HepG2 (cell line): ENCODE measurements around the gene DBNDD1. TPM values are rescaled to one million over a fixed set of nuclear protein-coding genes. Genes with fewer than 3 reads are reported as not detected.

Experiments
- ATAC-seq: fragments of 200-7000 bp; cut with Tn5 transposase; 3 replicates; pipeline ENCODE4 v1.9.1; 2020; ENCODE audit warnings: mild to moderate bottlenecking, moderate library complexity
- BruUV-seq: library from RNA; stranded (reverse); fragments of 400-500 nt; replicated peaks from 2 replicates; lab custom pipeline; 2021; lab: Mats Ljungman, UMichigan
- CTCF ChIA-PET: fragments of 300-600 bp; formaldehyde crosslinking; extraction: SDS; loops from one replicate; lab custom pipeline; 2021; ENCODE audit warnings: low total read pairs, inconsistent platforms, low intra/inter-chr PET ratio; lab: Yijun Ruan, JAX
- POLR2A ChIA-PET: fragments of 350-600 bp; sonication (Branson Sonifier 250); formaldehyde crosslinking; loops from one replicate; lab custom pipeline; 2020; ENCODE audit warnings: antibody characterized with exemption, inconsistent platforms; lab: Yijun Ruan, JAX
- DNase-seq: peaks from one replicate; pipeline ENCODE4 v3.0.0-alpha.2; 2015; ENCODE audit warnings: low spot score
- FAIRE-seq: peaks from 3 replicates; lab custom pipeline; 2011; peaks lifted over from hg19 to GRCh38; lab: Jason Lieb, UNC
- H2AFZ ChIP-seq: one replicate; pipeline ENCODE4 v1.6.1; 2011; ENCODE audit warnings: low read length, inconsistent platforms
- H3K27ac ChIP-seq: fragments of 300-600 bp; 3 replicates; pipeline ENCODE4 v1.8.0; 2011; ENCODE audit warnings: mixed run types, mild to moderate bottlenecking, mixed read lengths, low read length, inconsistent platforms; ENCODE audit not compliant: insufficient read depth; ENCODE audit errors: extremely low read length
- H3K27me3 ChIP-seq, 2 experiments: fragments of 200-600 bp in 1 of 2; 2 replicates in 1 of 2; 3 replicates in 1 of 2; pipeline versions ENCODE4 v1.6.0 to v1.8.0; 2011; ENCODE audit warnings: low read length in 2 of 2, mild to moderate bottlenecking in 2 of 2, moderate library complexity in 2 of 2, inconsistent platforms in 1 of 2; ENCODE audit not compliant: insufficient read depth in 2 of 2, control insufficient read depth in 1 of 2
- H3K36me3 ChIP-seq, 2 experiments: fragments of 200-600 bp in 1 of 2; replicated peaks in 1 of 2; 2 replicates in 1 of 2; 3 replicates in 1 of 2; pipeline versions ENCODE4 v1.5.1 to v1.8.0; 2011; ENCODE audit warnings: low read length in 2 of 2, inconsistent platforms in 1 of 2; ENCODE audit not compliant: insufficient read depth in 2 of 2, control insufficient read depth in 1 of 2
- H3K4me1 ChIP-seq: 2 replicates; pipeline ENCODE4 v1.5.1; 2012; ENCODE audit warnings: low read length, inconsistent platforms; ENCODE audit not compliant: insufficient read depth
- H3K4me2 ChIP-seq: 2 replicates; pipeline ENCODE4 v1.6.0; 2011; ENCODE audit warnings: low read depth, low read length, inconsistent platforms
- H3K4me3 ChIP-seq, 3 experiments: fragments of 200-600 bp in 1 of 3; sonication (generic), shearing (Covaris generic) in 1 of 3; replicated peaks in 1 of 3; 2 replicates each; pipeline ENCODE4 v1.5.1; 2011 to 2016; ENCODE audit warnings: low read length in 3 of 3, inconsistent platforms in 2 of 3, low read depth in 2 of 3, mild to moderate bottlenecking in 2 of 3, control low read depth in 1 of 3, mixed read lengths in 1 of 3; ENCODE audit not compliant: insufficient read depth in 1 of 3
- H3K79me2 ChIP-seq: one replicate; pipeline ENCODE4 v1.6.1; 2011; ENCODE audit warnings: low read length, inconsistent platforms; ENCODE audit not compliant: insufficient read depth
- H3K9ac ChIP-seq: 2 replicates; pipeline ENCODE4 v1.6.0; 2011; ENCODE audit warnings: mild to moderate bottlenecking, low read depth, low read length, inconsistent platforms; ENCODE audit not compliant: insufficient read depth
- H3K9me3 ChIP-seq: 2 replicates; pipeline ENCODE4 v1.5.1; 2012; ENCODE audit warnings: mild to moderate bottlenecking, low read length
- H4K20me1 ChIP-seq: 2 replicates; pipeline ENCODE4 v1.6.0; 2011; ENCODE audit warnings: inconsistent platforms, mild to moderate bottlenecking, low read length, moderate library complexity; ENCODE audit not compliant: insufficient read depth
- AHDC1 ChIP-seq: sonication (generic); formaldehyde crosslinking; IDR thresholded peaks from 2 replicates; pipeline ENCODE4 v1.5.1; 2020; ENCODE audit warnings: mild to moderate bottlenecking, missing genetic modification reagents, borderline replicate concordance
- FOXA3 ChIP-seq: IDR thresholded peaks from 2 replicates; pipeline ENCODE4 v1.6.1; 2016; ENCODE audit warnings: missing genetic modification reagents, missing compliant biosample characterization
- MTA1 ChIP-seq: sonication (generic); formaldehyde crosslinking; IDR thresholded peaks from 2 replicates; pipeline ENCODE4 v1.4.0; 2020; ENCODE audit warnings: missing genetic modification reagents, mild to moderate bottlenecking, borderline replicate concordance
- RBM22 ChIP-seq: fragments of 200-400 bp; formaldehyde crosslinking; optimal IDR thresholded peaks from 2 replicates; pipeline ENCODE3; 2017; ENCODE audit warnings: mild to moderate bottlenecking, low read length, moderate library complexity
- SETDB1 ChIP-seq: sonication (generic); formaldehyde crosslinking; IDR thresholded peaks from 2 replicates; pipeline ENCODE4 v1.5.1; 2020; ENCODE audit warnings: missing genetic modification reagents, mild to moderate bottlenecking, borderline replicate concordance
- ZNF546 ChIP-seq: sonication (generic); formaldehyde crosslinking; conservative IDR thresholded peaks from 2 replicates; pipeline ENCODE4 v1.8.1; 2023; ENCODE audit warnings: mild to moderate bottlenecking, missing genetic modification reagents
- ZNF556 ChIP-seq: sonication (generic); formaldehyde crosslinking; IDR thresholded peaks from 2 replicates; pipeline ENCODE4 v1.4.0; 2020; ENCODE audit warnings: mild to moderate bottlenecking, missing genetic modification reagents, borderline replicate concordance
- ZXDC ChIP-seq: sonication (generic); formaldehyde crosslinking; IDR thresholded peaks from 2 replicates; pipeline ENCODE4 v1.5.0; 2020; ENCODE audit warnings: mild to moderate bottlenecking, missing genetic modification reagents
- WGBS: methylation state at CpG from one replicate; pipeline ENCODE4 v1.1.6; 2017; ENCODE audit warnings: low lambda C conversion rate; 5-methylcytosine and 5-hydroxymethylcytosine counted together
- in situ Hi-C: cut with HindIII; loops from 2 replicates; pipeline ENCODE4 v1.10.0; 2017; ENCODE audit warnings: low pct_unique_long_range_greater_than_20kb; ENCODE audit not compliant: extremely low pct_ligation_motif_present
- intact Hi-C: fragments of 100-400 bp; cut with micrococcal nuclease; formaldehyde crosslinking; loops from one replicate; pipeline ENCODE4 v1.10.0; 2022; ENCODE audit not compliant: unreplicated experiment
- polyA plus RNA-seq, 8 experiments: library from polyadenylated mRNA; depleted of rRNA in 3 of 8; stranded (reverse) in 7 of 8; unstranded in 1 of 8; fragments of >200 nt; fragmentation: Illumina TruSeq in 4 of 8; extraction: Trizol in 4 of 8; gene quantifications; 2 replicates each; pipeline versions ENCODE4 v1.2.1 to v1.2.3, GENCODE V29; 2011 to 2016; ENCODE audit warnings: low read depth in 4 of 8, missing spikeins in 1 of 8, mixed read lengths in 1 of 8; ENCODE audit not compliant: insufficient read depth in 1 of 8
- total RNA-seq, 5 experiments: library from RNA; depleted of rRNA; stranded (reverse); fragments of >200 nt; fragmentation: Illumina TruSeq; extraction: Trizol; gene quantifications; 2 replicates each; pipeline ENCODE4 v1.2.3, GENCODE V29; 2016; ENCODE audit warnings: low read depth in 1 of 5

DBNDD1 gene
- total and polyA plus RNA-seq, 2 of the 13 experiments (the other 11 are each of a cell fraction or from before 2014, with no cell fraction given): 17.0 to 40.4 TPM

GRCh38 chr16:89986600-89986999, 32.7 kb downstream of the DBNDD1 start:
- Histone ChIP-seq H3K4me1 (no peaks in the 10 kb centered on the region), H3K79me2 (no peaks in the 10 kb centered on the region)
- WGBS: 96% methylated on average over 13 of the region's 13 CpGs
- BruUV-seq: no TSS peak
- intact Hi-C loops: no loop called here
- no peak for TF ChIP-seq ZXDC (CRISPR knock-in tag)
- TF ChIP-seq, all 625 proteins: peak for 0
- H3K4me3 ChIP-seq: no peak overlapping the region
- H3K27me3 ChIP-seq: no peaks in the 10 kb centered on the region
- peaks cover 51 to 76% of the 10 kb centered on the region in 2 experiments for H3K36me3 ChIP-seq
- H3K9me3 ChIP-seq: no peaks in the 10 kb centered on the region
- ATAC-seq (no peak), FAIRE-seq (no peak), DNase-seq (no peak)
- in situ Hi-C loops: no loop called here
- CTCF ChIA-PET: no interaction called here
- no peak overlapping the region for H2AFZ ChIP-seq
- H4K20me1 ChIP-seq: no peaks in the 10 kb centered on the region
- H3K4me2 ChIP-seq: no peak overlapping the region
- H3K9ac ChIP-seq: no peak overlapping the region
- POLR2A ChIA-PET: no interaction called here
- no peak overlapping the region for H3K27ac ChIP-seq

- TF ChIP-seq MTA1 (CRISPR knock-in tag): no peak
- peak; percentile 73 for TF ChIP-seq RBM22
- TF ChIP-seq ZNF546 (CRISPR knock-in tag): no peak
- TF ChIP-seq ZNF556: no peak
- TF ChIP-seq AHDC1 (CRISPR knock-in tag): no peak
- TF ChIP-seq SETDB1 (CRISPR knock-in tag): no peak
- no peak for TF ChIP-seq FOXA3 (CRISPR knock-in tag)
- no peaks in the 10 kb centered on the region for H3K79me2 ChIP-seq
- H2AFZ ChIP-seq: no peak overlapping the region
- intact Hi-C loops: no loop called here
- no peaks in the 10 kb centered on the region for H3K27me3 ChIP-seq
- CTCF ChIA-PET: no interaction called here
- BruUV-seq: no TSS peak
- H3K4me1 ChIP-seq: no peaks in the 10 kb centered on the region
- DNase-seq: no peak
- H3K9me3 ChIP-seq: no peaks in the 10 kb centered on the region
- no peak overlapping the region for H3K27ac ChIP-seq
- peaks cover 56 to 72% of the 10 kb centered on the region in 2 experiments for H3K36me3 ChIP-seq
- H3K4me2 ChIP-seq: no peak overlapping the region
- WGBS: 98% methylated on average over 10 of the region's 10 CpGs
- no peak overlapping the region for H3K4me3 ChIP-seq
- POLR2A ChIA-PET: interaction anchor here (1.4 kb wide), 1 partner anchor 12 kb away, joined by 3 read pairs; no protein-coding TSS in a partner anchor
- no peak for ATAC-seq
- FAIRE-seq: no peak
- H3K9ac ChIP-seq: no peak overlapping the region
- no peaks in the 10 kb centered on the region for H4K20me1 ChIP-seq
- in situ Hi-C loops: no loop called here
Measured at GRCh38 chr16:89985219-89985618, 34.0 kb downstream of the DBNDD1 start.
